Subcutaneous adipose tissue (tissue), 4 donors: ENCODE results near the gene PIGQ. TPM values are rescaled to one million over a fixed set of nuclear protein-coding genes. Genes with fewer than 3 reads are reported as not detected.

Source experiments
- total RNA-seq, 4 donors: library from RNA; depleted of rRNA; stranded (reverse); fragments of >200 nt; gene quantifications; one replicate each; pipeline ENCODE4 v1.1.0, GENCODE V29; 2016
- TF ChIP-seq, protein P1 (sequence below): fragments of 450-650 bp; IDR thresholded peaks from one replicate; pipeline ENCODE4 v1.5.1; 2016; ENCODE audit warnings: low read depth, mild to moderate bottlenecking, control low read depth, antibody characterized with exemption, moderate library complexity

Gene PIGQ
- total RNA-seq, 4 donors from 2014 or later = 9.5 to 42.0 (median 16.4) TPM

DNA sequence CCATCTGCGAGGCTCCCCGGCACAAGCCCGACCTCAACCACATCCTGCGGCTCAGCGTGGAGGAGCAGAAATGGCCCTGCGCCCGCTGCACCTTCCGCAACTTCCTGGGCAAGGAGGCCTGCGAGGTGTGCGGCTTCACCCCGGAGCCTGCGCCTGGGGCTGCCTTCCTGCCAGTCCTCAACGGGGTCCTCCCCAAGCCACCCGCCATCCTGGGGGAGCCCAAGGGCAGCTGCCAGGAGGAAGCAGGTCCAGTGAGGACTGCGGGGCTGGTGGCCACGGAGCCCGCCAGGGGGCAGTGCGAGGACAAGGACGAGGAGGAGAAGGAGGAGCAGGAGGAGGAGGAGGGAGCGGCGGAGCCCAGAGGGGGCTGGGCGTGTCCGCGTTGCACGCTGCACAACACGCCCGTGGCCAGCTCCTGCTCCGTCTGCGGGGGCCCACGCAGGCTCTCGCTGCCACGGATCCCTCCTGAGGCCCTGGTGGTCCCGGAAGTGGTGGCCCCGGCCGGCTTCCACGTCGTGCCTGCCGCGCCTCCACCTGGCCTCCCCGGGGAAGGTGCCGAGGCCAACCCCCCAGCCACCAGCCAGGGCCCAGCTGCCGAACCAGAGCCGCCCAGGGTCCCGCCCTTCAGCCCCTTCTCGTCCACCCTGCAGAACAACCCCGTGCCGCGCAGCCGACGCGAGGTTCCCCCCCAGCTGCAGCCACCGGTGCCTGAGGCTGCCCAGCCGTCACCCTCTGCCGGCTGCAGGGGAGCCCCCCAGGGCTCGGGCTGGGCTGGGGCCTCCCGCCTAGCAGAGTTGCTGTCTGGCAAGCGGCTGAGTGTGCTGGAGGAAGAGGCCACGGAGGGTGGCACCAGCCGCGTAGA is 22.6 kb upstream of the PIGQ start:
- TF ChIP-seq, protein P1, sequence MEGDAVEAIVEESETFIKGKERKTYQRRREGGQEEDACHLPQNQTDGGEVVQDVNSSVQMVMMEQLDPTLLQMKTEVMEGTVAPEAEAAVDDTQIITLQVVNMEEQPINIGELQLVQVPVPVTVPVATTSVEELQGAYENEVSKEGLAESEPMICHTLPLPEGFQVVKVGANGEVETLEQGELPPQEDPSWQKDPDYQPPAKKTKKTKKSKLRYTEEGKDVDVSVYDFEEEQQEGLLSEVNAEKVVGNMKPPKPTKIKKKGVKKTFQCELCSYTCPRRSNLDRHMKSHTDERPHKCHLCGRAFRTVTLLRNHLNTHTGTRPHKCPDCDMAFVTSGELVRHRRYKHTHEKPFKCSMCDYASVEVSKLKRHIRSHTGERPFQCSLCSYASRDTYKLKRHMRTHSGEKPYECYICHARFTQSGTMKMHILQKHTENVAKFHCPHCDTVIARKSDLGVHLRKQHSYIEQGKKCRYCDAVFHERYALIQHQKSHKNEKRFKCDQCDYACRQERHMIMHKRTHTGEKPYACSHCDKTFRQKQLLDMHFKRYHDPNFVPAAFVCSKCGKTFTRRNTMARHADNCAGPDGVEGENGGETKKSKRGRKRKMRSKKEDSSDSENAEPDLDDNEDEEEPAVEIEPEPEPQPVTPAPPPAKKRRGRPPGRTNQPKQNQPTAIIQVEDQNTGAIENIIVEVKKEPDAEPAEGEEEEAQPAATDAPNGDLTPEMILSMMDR = no peak

DNA sequence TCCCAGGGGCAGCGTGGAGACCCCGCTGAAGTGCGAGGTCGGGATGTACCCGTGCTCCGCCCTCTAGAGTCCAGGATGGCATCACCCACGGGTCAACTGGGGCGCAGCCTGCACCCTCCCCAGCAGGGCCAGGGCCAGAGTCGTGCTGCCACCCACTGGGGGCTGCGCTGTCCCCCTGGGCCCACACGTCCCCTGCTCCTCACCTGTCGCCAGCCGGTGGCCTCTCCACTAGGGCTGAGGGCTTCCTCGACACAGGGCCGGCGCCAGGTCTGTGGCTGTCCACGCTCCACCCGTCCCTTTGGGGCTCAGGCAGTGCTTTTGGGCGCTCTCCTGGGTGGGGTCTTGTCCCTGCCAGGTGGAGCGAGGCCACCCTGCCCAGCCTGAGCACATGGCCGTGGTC is 21.2 kb upstream of the PIGQ start:
- TF ChIP-seq, protein P1 = no peak

- TF ChIP-seq, protein P1 = no peak
Measured at GRCh38 chr16:549544-550263, 20.1 kb upstream of the PIGQ start.

DNA sequence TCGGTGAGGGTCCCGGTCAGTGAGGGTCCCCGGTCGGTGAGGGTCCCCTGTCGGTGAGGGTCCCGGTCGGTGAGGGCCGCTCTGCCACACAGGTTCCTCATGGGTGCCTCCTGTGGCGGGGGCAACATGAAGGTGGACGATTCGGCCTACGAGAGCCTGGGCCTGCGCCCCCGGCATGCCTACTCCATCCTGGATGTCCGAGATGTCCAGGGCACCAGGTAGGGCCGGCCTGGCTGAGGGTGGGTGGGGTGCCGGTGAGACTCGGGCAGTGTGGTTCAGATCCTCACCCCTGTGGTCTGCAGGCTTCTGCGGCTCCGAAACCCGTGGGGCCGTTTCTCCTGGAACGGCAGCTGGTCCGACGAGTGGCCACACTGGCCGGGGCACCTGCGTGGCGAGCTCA is 18.6 kb upstream of the PIGQ start:
- TF ChIP-seq, protein P1 = no peak

- TF ChIP-seq, protein P1 = no peak
Measured at GRCh38 chr16:552171-552570, 17.6 kb upstream of the PIGQ start.

DNA sequence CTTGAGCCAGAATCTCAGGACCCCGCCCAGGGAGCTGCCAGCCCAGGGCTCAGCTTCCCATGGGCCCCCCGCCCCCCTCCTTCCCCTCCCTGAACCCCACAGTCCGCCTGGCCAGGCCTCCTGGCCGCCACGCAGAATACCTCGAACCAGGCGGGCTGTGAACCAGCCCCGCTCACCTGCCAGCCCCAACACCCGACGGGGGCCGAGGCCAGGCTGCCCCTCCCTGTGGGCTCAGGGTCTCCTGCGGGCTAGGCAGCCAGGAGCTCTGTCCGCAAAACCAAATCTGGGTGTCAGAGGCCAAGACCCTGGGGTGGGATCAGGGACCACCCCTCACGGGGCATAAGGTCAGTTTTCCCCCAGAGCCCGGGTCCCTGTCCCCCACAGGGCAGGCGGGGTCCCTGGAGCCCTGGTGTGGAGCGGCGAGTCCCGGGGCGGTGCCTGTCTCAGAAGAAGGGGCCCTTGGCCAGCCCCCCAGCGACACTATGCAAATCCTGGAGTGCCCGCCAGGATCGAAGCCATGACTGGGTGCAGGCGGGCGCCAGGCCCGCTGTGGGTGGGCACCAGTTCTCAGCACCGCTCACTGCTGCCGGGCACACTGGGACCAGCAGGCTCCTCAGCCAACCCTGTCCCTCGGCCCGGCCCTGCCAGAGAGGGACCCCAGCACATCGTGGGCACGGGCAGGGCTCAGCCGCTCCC is 16.0 kb upstream of the PIGQ start:
- TF ChIP-seq, protein P1 = no peak

DNA sequence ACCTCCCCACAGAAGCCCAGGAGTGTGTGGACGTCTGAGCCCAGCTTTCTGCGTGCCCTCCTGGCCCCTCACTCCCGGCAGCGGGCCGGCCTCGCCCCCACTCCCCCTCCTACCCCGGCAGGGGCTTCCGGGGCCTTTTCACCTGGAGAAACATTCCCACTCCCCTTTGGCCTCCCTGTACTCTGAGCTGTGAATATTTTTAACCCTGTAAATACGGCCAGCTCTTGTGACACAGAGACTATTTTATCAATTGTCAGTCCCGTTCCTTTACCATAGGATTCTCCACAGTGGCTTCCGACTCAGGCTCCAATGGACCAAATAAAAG is 15.5 kb upstream of the PIGQ start:
- TF ChIP-seq, protein P1 = no peak
